Panc1 (cell line): ENCODE measurements around the gene RASD2.

ENCODE experiments used
- POLR2AphosphoS5 ChIP-seq: IDR thresholded peaks from 2 replicates; pipeline ENCODE4 v1.6.1; 2012; ENCODE audit warnings: mild to moderate bottlenecking, low read depth, low read length, moderate library complexity
- TF ChIP-seq, protein P1 (sequence below): fragments of 450-650 bp; IDR thresholded peaks from 2 replicates; pipeline ENCODE4 v1.5.1; 2017; ENCODE audit warnings: mild to moderate bottlenecking

DNA sequence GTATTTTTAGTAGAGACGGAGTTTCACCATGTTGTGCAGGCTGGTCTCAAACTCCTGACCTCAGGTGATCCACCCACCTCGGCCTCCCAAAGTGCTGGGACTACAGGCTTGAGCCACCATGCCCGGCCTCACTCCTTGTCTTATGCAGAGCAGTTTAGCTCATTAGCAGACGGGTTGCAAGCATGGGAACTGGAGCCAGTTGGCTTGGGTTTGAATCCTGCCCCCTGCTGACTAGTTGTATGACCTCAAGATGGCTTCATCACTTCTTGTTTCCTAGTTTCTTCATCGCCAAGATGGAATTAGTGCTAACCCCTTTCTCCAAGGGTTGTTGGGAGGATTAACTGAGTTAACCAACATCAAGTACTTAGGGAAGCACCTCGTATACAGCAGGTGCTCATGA, 23.4 kb upstream of the RASD2 start:
- TF ChIP-seq, protein P1, sequence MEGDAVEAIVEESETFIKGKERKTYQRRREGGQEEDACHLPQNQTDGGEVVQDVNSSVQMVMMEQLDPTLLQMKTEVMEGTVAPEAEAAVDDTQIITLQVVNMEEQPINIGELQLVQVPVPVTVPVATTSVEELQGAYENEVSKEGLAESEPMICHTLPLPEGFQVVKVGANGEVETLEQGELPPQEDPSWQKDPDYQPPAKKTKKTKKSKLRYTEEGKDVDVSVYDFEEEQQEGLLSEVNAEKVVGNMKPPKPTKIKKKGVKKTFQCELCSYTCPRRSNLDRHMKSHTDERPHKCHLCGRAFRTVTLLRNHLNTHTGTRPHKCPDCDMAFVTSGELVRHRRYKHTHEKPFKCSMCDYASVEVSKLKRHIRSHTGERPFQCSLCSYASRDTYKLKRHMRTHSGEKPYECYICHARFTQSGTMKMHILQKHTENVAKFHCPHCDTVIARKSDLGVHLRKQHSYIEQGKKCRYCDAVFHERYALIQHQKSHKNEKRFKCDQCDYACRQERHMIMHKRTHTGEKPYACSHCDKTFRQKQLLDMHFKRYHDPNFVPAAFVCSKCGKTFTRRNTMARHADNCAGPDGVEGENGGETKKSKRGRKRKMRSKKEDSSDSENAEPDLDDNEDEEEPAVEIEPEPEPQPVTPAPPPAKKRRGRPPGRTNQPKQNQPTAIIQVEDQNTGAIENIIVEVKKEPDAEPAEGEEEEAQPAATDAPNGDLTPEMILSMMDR, result no peak
- TF ChIP-seq POLR2AphosphoS5, result no peak
